HUES6 (cell line): ENCODE measurements around the gene TBX4.
"Not testable (repeated sequence)": the region's sequence is repeated elsewhere in the genome, so short reads cannot be mapped to it uniquely, and the experiment has no call there.

Experiments used
- H3K27ac ChIP-seq: 2 replicates; pipeline ENCODE4 v1.7.0; 2013; ENCODE audit warnings: low read depth, mild to moderate bottlenecking, low read length, inconsistent platforms
- H3K27me3 ChIP-seq: 2 replicates; pipeline ENCODE4 v1.6.1; 2013; ENCODE audit warnings: low read length; ENCODE audit not compliant: control insufficient read depth, insufficient read depth
- H3K36me3 ChIP-seq: 2 replicates; pipeline ENCODE4 v1.6.1; 2013; ENCODE audit warnings: low read length; ENCODE audit not compliant: control insufficient read depth, insufficient read depth
- H3K4me1 ChIP-seq: 2 replicates; pipeline ENCODE4 v1.6.1; 2013; ENCODE audit warnings: low read length; ENCODE audit not compliant: control insufficient read depth, insufficient read depth
- H3K4me3 ChIP-seq: 2 replicates; pipeline ENCODE4 v1.5.1; 2013; ENCODE audit warnings: low read depth, low read length
- H3K9ac ChIP-seq: one replicate; pipeline ENCODE4 v1.6.1; 2013; ENCODE audit warnings: mild to moderate bottlenecking, low read length
- H3K9me3 ChIP-seq: 2 replicates; pipeline ENCODE4 v1.6.1; 2013; ENCODE audit warnings: low read depth, low read length; ENCODE audit not compliant: control insufficient read depth, insufficient read depth

Gene TBX4

GRCh38 chr17:61527441-61527840, 75.2 kb downstream of the TBX4 start:
- not testable (repeated sequence) for H3K27me3 ChIP-seq, H3K27ac ChIP-seq, H3K36me3 ChIP-seq, H3K9me3 ChIP-seq, H3K4me1 ChIP-seq, H3K9ac ChIP-seq, H3K4me3 ChIP-seq

- Histone ChIP-seq H3K9ac (no peak overlapping the region), H3K4me1 (no peaks in the 10 kb centered on the region), H3K4me3 (no peak overlapping the region), H3K27ac (no peak overlapping the region), H3K36me3 (no peaks in the 10 kb centered on the region), H3K27me3 (no peaks in the 10 kb centered on the region), H3K9me3 (no peaks in the 10 kb centered on the region)
Observed at GRCh38 chr17:61528171-61528570, 75.9 kb downstream of the TBX4 start.

GRCh38 chr17:61531223-61531622, 79.0 kb downstream of the TBX4 start:
- H3K9ac ChIP-seq = no peak overlapping the region

GRCh38 chr17:61532826-61533225, 80.6 kb downstream of the TBX4 start:
- H3K4me1 ChIP-seq = no peaks in the 10 kb centered on the region
- H3K36me3 ChIP-seq = no peaks in the 10 kb centered on the region
- no peak overlapping the region for H3K4me3 ChIP-seq
- no peak overlapping the region for H3K27ac ChIP-seq
- no peak overlapping the region for H3K9ac ChIP-seq
- H3K27me3 ChIP-seq = no peaks in the 10 kb centered on the region
- no peaks in the 10 kb centered on the region for H3K9me3 ChIP-seq

More at GRCh38 chr17:61531223-61531622, 79.0 kb downstream of the TBX4 start:
- Histone ChIP-seq H3K9me3 (no peaks in the 10 kb centered on the region), H3K27me3 (no peaks in the 10 kb centered on the region), H3K4me3 (no peak overlapping the region), H3K4me1 (no peaks in the 10 kb centered on the region), H3K27ac (no peak overlapping the region), H3K36me3 (no peaks in the 10 kb centered on the region)

- no peaks in the 10 kb centered on the region for H3K4me1 ChIP-seq
Observed at GRCh38 chr17:61533797-61534196, 81.6 kb downstream of the TBX4 start.

GRCh38 chr17:61534414-61534813, 82.2 kb downstream of the TBX4 start:
- H3K4me3 ChIP-seq = no peak overlapping the region
- no peaks in the 10 kb centered on the region for H3K36me3 ChIP-seq
- no peaks in the 10 kb centered on the region for H3K27me3 ChIP-seq
- H3K9ac ChIP-seq = no peak overlapping the region
- H3K4me1 ChIP-seq = no peaks in the 10 kb centered on the region
- H3K27ac ChIP-seq = no peak overlapping the region
- H3K9me3 ChIP-seq = no peaks in the 10 kb centered on the region

More at GRCh38 chr17:61533797-61534196, 81.6 kb downstream of the TBX4 start:
- no peaks in the 10 kb centered on the region for H3K9me3 ChIP-seq
- no peak overlapping the region for H3K4me3 ChIP-seq
- no peak overlapping the region for H3K27ac ChIP-seq
- H3K9ac ChIP-seq = no peak overlapping the region
- H3K36me3 ChIP-seq = no peaks in the 10 kb centered on the region
- no peaks in the 10 kb centered on the region for H3K27me3 ChIP-seq
